Activated CD8-positive, alpha-beta memory T cell treated with anti-CD3 and anti-CD28 coated beads, Interleukin-2, amount 50 U/mL, for 4 hours (primary cell): ENCODE results near the gene TOM1L1.

ENCODE experiments used
- DNase-seq: peaks from one replicate; pipeline ENCODE4 v3.0.0-alpha.2; 2020

TOM1L1 gene

DNA sequence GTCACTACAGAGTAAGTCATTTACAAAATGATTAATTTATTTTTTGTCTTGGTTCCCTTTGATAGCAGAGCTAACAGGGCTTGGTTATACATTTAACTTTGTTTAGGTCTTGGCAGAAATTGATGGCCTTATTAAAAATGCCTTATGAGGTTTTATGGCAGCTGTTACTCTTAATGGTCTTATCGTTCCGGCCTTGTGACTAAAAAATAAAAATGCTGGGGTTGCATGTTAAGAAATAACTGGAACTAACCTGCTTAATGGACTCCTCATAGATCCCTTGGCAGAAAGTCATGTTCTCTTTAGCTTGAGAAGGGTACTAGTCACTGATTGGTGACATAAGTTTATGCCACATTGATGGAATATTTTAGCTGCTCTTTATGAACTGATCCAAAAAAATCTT is 49.5 kb downstream of the TOM1L1 start:
- no peak for DNase-seq

DNA sequence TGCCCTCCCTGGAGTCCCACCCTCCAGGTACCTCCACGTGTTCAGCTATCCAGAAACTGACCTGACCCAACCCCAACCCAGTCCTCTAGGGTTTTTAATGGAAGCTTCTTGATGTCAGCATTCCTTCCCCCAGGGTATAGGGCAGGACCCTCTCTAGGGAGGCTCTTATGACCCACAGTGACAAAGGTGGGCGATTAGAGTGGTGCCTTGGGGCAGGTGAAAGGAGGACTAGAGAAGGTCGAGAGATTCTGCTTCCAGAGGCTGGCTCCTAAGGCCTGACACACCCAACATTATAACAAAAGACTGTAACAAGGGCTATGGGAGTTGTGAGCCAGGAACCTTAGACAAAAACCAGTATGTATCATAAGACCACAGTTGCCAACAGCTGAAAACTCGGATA is 50.6 kb downstream of the TOM1L1 start:
- DNase-seq = no peak

DNA sequence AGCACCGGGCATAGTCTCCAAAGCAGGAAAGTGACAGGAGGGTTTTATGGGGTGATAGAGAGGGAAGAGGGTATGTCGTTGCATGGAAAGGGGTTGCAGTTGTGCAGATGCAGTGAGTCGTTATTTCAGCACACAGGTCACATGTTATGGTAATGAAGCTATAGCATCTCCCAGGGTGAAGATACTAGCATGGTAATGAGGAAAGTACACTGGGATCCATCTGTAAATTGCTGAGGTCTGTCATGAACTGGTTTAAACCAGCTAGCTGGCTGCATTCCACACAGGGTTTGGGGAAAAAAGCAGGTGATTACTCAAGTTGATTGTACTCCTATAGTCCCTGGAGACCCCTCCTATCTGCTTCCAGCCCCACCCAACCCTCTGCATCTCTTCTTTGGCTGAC is 56.1 kb downstream of the TOM1L1 start:
- DNase-seq = no peak

DNA sequence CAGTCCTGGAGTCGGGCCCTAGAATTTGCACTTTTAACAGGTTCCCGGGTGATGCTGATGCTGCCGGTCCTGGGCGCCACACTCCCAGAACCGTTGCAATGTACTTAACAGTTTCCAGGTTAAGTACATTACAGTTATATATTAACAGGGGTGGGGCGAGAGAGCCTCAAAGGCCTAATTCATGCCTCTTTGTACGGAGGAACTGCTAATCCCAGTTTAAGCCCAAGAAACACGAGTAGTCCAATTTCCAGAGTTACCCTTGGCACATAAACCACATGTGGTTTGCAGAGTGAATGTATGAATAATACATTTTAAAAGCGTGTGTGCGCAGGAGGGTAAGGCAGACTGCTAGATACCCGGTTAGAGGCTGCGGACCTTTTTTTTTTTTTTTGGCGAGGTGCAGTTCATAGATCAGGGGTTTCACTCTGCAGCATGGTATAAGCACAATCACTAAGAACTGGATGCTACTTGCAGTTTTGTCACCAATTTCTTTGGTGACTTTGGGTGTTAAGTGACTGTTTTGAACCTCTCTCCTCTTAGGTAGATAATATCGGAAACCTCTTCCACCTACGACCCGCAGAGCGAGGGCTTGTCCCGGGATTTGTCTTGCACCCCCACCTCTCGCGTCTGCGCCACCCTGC is 67.1 kb downstream of the TOM1L1 start:
- DNase-seq = no peak

DNA sequence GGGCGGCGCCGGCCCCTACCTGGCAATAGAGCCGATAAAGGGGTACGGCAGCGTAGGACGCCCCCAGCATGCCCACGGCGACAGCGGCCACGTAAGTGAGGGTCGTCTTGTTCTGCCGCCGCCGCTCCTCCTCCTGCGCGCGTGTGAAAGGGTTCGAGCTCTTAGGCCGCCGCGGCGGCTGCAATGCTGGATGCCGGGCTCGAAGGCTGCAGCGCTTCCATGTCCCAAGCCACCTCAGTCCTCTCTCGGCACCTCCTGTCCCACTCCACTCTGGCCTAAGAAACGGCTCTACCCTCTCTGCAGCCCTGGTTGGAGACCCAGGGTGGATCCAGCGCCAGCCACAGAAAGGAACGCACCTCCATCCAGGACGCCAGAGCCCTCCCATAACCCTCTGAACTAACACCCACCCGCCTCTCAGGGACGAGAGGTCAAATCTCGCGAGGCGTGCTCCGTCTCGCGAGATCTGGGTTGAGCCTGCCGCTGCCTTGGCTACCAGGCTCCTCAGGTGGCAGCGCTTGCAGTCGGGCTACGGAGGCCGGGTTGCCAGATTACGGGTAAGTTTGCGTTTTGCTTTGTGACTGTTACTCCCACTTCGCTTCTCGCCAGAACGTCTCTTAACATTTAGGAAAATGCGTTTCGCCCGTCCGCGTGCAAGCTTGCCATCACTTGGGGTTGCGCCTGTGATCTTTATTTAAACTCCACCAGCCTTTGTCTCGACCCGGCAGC is 67.8 kb downstream of the TOM1L1 start, which contains the start of the genes COX11 and STXBP4:
TSS of gene COX11 (minus strand) at position 393 of the 726 bp plus-strand sequence. CDS start at position 385, 8 bp downstream.
TSS of gene STXBP4 (plus strand) at position 504 of the 726 bp plus-strand sequence. CDS start 17,455 bp downstream, outside the sequence.
- DNase-seq = peak; percentile 93

DNA sequence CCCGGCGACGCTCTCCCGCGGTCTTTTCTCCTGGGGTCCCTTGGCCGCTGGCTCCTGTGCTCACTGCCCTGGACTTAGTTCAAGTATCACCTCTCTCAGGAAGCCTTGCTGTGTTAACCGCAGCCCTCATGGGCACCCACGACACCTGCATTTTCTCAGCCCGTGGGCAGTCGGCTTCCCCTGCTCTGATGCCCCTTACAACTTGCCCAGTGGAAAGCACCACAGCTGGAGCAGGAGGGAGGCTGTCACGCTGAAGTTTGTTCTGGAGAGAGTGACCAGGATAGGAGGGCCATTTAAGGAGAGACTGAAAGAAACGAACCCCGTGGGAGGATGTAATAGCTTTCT is 68.3 kb downstream of the TOM1L1 start:
- DNase-seq = peak; percentile 35

DNA sequence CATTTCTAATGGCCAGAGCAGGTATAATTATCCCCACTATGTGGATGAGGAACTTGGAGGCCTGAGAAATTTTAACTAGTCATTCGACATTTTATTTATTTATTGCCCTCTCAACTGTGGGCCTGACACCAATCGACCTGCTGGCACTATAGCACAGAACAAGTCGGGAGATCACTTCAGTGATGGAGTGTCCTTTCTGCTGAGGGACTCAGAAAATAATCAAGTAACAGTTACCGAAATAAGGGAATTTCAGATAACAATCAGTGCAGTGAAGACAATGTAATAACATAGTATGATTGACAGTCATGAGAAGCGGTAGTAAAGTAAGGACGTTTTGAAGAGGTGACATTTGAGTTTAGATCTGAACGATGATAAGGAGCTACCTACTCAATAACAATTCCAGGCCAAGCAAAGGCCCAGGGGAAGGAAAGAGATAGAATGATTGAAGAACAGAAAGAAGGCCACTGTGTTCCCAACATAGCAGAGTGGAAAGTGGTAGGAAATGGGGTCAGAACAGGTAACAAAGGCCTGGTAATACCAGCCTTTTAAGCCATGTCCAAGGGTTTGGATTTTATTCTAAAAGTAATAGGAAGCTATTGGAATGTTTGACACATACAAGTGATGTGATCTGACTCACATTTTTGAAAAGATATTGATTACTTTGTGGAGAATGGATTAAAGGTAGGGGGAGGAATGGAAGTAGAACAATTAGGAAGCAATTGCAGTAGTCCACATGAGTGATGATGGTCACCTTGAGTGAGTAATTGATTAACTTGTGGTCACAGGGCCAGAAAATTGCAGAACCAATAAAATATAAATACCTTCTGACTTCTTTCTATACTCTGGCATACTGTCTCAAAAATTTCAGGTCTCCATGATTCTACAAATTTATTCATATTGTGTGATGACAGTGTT is 69.3 kb downstream of the TOM1L1 start:
- DNase-seq = no peak

DNA sequence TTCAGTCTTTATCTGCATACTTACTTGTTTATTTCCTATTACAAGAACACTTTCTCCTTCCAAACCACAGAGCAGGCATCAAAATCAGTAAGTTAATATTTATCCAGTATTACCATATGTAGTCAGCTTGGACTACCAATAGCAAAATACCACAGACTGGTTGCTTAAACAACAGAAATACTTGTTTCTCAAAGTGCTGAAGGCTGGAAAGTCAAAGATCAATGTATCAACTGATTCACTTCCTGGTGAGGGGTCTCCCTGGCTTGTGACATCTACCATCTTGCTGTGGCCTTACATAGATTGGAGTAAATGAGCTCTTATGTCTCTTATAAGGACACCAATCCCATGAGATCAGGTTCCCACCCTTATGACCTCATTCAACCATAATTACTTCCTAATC is 70.5 kb downstream of the TOM1L1 start:
- DNase-seq = no peak

DNA sequence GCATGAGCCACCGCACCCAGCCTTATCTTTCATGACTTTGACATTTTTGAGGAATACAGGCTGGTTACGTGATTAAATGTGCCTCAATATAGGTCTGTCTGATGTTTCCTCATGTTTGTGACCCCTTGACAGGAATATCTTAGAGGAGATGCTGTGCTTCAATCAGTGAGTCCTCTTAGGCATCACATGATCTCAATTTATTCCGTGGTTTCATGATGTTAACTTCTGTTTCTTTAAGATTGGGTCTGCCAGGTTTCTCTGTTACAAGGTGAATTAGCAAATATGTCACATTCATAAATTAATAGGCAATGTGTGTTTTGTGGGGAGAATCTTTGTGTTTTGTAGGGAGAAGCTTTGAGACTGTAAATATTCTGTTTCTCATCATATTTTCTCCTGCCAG is 71.2 kb downstream of the TOM1L1 start:
- DNase-seq = no peak

DNA sequence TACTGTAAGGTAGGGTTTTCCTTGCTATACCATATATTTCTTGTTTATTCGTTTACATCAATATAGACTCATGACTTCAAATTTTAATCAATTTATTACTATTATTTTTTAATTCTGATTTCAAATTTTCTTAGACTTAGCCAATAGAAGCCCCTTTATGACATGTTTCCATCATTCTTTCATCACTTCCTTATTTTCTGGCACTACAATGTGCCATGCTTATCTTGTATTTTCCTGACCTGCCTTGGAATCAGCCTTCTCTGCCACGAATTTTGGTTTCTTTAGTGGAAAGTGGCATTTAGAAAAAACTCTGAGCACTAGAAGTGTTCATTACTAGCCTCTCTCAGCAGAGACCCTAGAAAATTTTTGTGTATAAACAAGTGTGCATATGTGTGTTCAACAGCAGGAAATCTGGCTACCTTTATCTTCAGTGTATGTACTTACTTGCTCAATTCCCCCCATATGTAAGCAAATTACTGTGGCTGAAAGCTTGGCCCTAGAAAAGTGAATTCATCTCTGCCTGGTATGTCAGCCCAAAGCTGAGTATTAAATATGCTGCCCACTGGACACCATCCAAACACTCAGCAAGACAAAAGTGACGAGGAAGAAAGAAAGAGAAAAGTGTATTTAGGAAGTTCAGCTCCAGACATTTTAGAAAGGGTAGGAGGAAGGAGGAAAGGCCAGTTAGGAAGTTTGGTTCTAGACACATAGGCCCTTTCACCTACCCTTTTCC is 71.9 kb downstream of the TOM1L1 start:
- DNase-seq = no peak

DNA sequence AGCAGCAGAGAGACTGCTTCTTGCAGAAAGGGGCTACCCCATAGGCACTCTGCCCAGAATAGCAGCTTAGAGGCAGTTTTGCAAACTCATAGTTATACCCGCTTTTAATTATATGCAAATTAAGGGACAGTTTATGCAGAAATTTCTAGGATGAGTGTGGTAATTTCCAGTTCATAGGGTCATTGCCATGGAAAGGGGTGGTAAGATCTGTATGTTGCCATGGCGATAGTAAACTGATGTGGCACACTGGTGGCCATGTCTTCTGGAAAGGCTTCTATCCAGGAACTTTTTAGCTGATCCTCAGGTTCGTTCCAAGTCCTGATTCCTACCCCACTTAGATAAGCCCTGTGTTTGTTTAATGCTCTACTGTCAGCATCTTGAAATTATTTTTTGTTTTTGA is 74.1 kb downstream of the TOM1L1 start:
- no peak for DNase-seq

DNA sequence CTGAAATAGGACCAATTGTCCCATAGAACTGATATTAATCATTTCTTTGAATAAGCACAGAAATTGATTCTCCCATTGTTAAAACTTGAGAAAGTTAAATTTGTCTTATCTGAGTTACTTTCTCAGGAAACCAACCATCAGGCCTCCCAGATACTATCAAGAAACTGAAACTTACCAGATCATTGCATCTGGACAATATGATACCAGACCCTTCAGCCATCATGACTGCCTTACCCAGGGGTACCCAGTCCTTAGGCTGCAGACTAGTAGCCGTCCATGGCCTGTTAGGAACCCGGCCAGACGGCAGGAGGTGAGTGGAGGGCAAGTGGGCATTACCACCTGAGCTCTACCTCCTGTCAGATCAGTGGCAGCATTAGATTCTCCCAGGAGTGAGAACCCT is 75.7 kb downstream of the TOM1L1 start:
- DNase-seq = no peak

DNA sequence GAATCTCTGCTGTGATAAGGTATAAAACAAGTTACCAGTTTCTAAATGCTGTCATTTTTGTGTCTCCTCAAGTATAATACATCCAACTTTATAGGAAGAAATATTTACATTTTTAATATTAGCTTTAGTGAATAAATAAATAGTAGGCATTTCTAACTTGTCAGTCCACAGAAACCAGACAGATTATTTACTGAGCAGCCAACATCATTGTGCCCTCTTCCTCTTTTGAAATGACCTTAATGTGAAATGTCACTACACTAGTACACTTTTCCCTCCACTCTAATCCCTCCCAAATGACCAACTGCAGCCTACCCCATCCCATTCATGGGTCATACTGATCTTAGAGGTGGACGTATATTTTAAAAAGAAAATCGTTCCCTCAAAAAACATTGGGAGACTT is 77.1 kb downstream of the TOM1L1 start:
- DNase-seq = no peak

DNA sequence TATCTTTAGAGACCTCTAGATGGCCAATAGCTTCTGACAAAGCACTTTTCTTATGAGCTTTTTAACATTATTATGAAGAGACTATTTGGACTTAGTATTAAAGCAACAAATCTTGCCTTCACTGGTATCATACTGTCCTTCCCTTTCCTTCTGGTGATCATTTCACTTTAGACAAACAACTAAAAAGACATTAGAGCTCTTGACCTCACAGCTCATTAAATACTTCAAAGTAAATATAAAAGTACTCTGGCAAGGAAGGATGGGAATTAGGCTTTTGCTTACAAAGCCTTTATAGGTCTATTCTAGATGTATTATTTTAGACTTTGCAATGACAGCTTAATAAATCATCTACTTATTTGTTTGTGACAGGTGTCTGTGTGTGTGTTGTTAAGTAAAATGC is 79.0 kb downstream of the TOM1L1 start:
- no peak for DNase-seq

DNA sequence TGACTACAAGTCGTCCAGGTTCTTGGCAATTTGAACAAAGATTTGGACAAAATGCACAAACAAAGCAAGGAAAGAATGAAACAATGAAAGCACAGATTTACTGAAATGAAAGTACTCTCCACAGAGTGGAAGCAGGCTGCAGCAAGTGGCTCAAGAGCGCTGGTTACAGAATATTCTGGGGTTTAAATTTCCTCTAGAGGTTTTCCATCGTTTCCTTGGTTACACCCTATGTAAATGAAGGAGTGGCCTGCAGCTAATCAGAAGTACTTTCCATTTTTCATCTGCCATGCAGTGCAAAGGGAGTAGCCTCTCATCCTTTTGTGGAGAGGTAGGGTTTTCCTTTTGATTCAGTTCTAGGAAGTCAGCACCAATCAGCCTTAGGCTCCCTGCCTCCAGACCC is 79.7 kb downstream of the TOM1L1 start:
- no peak for DNase-seq

DNA sequence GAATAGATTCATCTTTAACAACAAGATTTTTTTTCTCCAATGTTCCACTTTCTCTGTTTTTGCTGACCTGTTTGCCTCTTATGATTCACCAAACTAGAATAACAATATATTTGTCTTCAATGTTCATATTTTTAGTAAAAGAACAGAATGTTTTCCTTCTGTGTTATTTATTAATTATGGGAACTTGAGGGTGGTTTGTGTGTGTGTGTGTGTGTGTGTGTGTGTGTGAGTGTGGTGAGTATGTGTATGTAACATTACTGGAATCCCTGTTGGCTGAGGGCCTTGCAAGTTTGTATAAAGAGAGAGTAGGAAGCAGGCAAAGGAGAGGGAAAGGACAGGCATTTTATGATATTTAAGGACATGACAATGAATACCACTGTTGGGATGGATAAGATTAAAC is 81.7 kb downstream of the TOM1L1 start:
- no peak for DNase-seq

DNA sequence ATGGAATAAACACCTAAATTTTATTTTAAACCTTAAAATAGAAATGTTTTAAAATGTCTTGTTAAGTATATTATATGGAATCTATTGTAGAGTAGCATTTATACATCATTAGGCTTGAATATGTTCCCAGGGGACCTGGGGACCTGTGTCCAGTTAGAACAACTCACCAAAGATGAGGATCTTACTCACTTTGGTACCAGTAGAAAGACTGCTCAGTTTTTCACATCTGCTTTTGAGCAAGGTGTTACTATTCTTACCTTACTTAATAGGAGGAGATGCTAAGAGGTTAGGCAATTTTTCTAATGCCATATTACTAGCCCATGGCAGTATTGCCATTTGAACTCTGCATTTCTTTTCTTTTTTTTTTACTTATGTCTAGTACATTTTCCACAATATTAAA is 82.6 kb downstream of the TOM1L1 start:
- no peak for DNase-seq

DNA sequence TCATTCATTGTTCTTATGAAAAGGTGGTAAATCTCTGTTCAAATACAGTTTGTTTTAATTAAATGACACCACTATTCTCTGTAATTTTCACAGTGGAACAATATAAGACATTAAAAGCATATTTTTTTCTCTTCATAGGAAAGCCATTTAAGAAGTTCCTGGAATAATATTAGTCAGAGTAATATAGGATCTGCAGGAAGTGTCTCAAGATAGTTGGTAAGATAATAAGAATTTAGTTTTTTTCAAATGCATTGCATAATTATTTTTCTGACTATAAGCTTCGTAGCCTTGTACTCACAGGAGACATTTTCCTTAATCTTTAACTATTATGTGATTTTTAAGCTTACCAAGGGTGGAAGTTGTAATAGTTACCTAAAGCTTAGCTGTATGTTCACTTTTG is 84.8 kb downstream of the TOM1L1 start:
- DNase-seq = no peak

DNA sequence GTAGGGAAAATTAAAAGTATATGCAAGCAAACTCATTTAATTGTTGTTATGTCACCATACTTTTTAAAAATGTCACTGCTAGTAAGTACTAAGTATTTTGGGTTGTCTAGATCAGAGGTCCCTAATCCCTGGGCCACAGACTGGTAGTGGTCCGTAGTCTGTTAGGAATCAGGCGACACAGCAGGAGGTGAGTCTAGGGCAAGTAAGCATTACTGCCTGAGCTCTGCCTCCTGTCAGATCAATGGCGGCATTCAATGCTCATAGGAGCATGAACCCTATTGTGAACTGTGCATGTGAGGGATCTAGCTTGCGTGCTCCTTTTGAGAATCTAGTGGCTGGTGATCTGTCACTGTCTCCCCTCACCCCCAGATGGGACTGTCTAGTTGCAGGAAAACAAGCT is 89.5 kb downstream of the TOM1L1 start:
- DNase-seq = no peak

DNA sequence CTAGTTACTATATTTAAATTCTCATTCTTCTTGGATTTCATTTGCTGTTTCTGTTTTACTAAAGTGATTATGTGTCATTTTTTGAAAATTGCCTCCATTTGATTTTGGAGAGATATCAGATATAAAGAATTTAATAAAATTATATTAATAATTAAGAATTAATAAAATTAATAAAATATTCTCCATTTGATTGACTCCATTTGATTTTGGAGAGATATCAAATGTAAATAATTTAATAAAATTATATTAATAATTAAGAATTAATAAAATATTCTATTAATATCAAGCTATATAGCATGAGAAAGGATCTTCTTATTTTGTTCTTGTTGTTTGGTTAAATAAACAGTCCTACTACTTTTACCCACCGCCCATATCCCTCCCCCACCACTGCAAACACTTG is 90.9 kb downstream of the TOM1L1 start:
- DNase-seq = no peak

DNA sequence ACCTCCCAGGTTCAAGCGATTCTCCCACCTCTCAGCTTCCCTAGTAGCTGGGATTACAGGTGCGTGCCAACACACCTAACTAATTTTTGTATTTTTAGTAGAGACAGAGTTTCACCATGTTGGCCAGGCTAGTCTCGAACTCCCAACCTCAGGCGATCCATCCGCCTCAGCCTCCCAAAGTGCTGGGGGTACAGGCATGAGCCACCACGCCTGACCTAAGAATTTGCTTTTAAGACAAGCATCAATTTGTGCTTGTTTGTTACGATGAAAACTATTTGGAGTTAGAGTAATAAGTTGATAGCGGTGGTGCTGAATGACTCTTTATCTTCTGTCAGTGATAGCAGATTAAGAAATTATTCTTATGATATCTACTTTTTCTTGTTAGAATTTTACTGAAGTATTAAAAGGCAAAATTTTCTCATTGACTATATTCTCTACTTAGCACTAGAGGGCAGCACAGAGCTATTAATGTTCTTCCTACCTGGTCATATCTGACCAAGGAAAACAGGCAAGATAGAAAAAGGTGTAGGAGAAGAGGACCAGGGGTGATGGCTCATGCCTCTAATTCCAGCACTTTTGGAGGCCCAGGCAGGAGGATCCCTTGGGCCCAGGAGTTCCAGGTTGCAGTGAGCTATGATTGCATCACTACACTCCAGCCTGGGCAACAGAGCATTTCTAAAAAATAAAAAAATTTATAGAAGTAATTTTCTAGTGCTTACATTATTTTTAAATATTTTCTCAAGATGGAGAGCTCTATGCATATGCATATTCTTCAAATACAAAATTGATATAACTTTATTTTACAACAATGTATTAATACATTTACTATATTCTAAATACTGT is 92.4 kb downstream of the TOM1L1 start:
- DNase-seq = no peak

DNA sequence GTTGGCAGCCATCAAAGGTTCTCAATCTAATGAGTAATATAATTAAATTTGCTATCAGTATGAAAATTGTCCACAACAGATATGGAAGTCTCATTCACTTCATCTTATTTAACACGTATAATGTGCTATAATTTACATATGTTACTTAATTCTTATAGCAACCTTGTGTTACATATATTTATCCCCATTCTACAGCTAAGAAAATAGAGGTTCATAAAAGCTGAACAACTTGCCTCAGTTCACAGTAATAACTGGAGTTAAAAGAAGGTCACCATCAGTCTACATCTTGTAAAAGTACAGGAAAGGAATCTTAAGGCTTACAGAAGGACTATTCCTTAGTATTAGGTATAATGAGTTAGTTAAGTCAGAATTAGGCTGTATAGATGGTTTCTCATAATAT is 95.8 kb downstream of the TOM1L1 start:
- no peak for DNase-seq
